CD4-positive, alpha-beta memory T cell (primary cell): ENCODE measurements around the gene ZHX3. TPM values are rescaled to one million over a fixed set of nuclear protein-coding genes. Genes with fewer than 3 reads are reported as not detected.

Experiments
- CTCF ChIA-PET: fragments of 350-600 bp; sonication (Branson Sonifier 250); formaldehyde crosslinking; loops from one replicate; lab custom pipeline; 2021; ENCODE audit warnings: inconsistent platforms; ENCODE audit not compliant: partially characterized antibody; lab: Charles Lee
- POLR2A ChIA-PET: fragments of 350-600 bp; sonication (Branson Sonifier 250); formaldehyde crosslinking; loops from one replicate; lab custom pipeline; 2021; ENCODE audit not compliant: partially characterized antibody; lab: Charles Lee
- DNase-seq, 5 donors: peaks; one replicate each; pipeline versions ENCODE4 v3.0.0 to v3.0.0-alpha.2; 2020 to 2022; ENCODE audit warnings: mixed read lengths in 1 of 5
- H3K27ac ChIP-seq: one replicate; pipeline ENCODE4 v1.7.0; 2013; ENCODE audit warnings: low read depth, low read length
- H3K27me3 ChIP-seq: 2 replicates; pipeline ENCODE4 v1.7.0; 2013; ENCODE audit warnings: mild to moderate bottlenecking, low read length, moderate library complexity; ENCODE audit not compliant: insufficient read depth
- H3K36me3 ChIP-seq: 2 replicates; pipeline ENCODE4 v1.7.0; 2013; ENCODE audit warnings: mild to moderate bottlenecking, low read length, moderate library complexity; ENCODE audit not compliant: insufficient read depth
- H3K4me1 ChIP-seq: 2 replicates; pipeline ENCODE4 v1.7.0; 2013; ENCODE audit warnings: mild to moderate bottlenecking, low read length, moderate library complexity; ENCODE audit not compliant: insufficient read depth
- H3K4me3 ChIP-seq, 2 donors: one replicate each; pipeline ENCODE4 v1.7.0; 2013; ENCODE audit warnings: low read length in 2 of 2, mild to moderate bottlenecking in 1 of 2
- H3K9me3 ChIP-seq, 2 donors: one replicate each; pipeline ENCODE4 v1.7.0; 2013; ENCODE audit warnings: low read length in 2 of 2, control low read depth in 1 of 2; ENCODE audit not compliant: control insufficient read depth in 1 of 2
- H3K27ac Mint-ChIP-seq, 7 donors: one replicate each; pipeline ENCODE4 v1.8.0; 2020 to 2021; ENCODE audit warnings: mixed read lengths in 7 of 7, mild to moderate bottlenecking in 6 of 7, inconsistent platforms in 3 of 7, moderate library complexity in 3 of 7
- H3K27me3 Mint-ChIP-seq, 2 donors: one replicate each; pipeline ENCODE4 v1.8.0; 2020 to 2021; ENCODE audit warnings: mixed read lengths in 2 of 2
- H3K36me3 Mint-ChIP-seq, 2 donors: one replicate each; pipeline ENCODE4 v1.8.0; 2020 to 2021; ENCODE audit warnings: mixed read lengths in 2 of 2, inconsistent platforms in 1 of 2, mild to moderate bottlenecking in 1 of 2
- H3K4me1 Mint-ChIP-seq, 4 donors: one replicate each; pipeline ENCODE4 v1.8.0; 2020 to 2021; ENCODE audit warnings: mixed read lengths in 4 of 4, mild to moderate bottlenecking in 1 of 4
- H3K4me3 Mint-ChIP-seq, 8 donors: one replicate each; pipeline ENCODE4 v1.8.0; 2020 to 2021; ENCODE audit warnings: mixed read lengths in 8 of 8, mild to moderate bottlenecking in 7 of 8, moderate library complexity in 6 of 8, inconsistent platforms in 3 of 8
- H3K9me3 Mint-ChIP-seq, 8 donors: one replicate each; pipeline ENCODE4 v1.8.0; 2020 to 2021; ENCODE audit warnings: mixed read lengths in 8 of 8, mild to moderate bottlenecking in 5 of 8, inconsistent platforms in 3 of 8, moderate library complexity in 1 of 8
- intact Hi-C: fragments of 100-400 bp; cut with micrococcal nuclease; formaldehyde crosslinking; loops from one replicate; pipeline ENCODE4 v1.15.1; 2023
- polyA plus RNA-seq, 2 donors: library from polyadenylated mRNA; unstranded; fragments of 300-500 nt; fragmentation: Illumina TruSeq; gene quantifications; one replicate each; pipeline ENCODE4 v1.2.3, GENCODE V29; 2021
- total RNA-seq, 2 experiments: library from RNA; stranded (reverse); gene quantifications; one replicate each; pipeline ENCODE4 v1.2.3, GENCODE V29; 2021

ZHX3 gene
- total and polyA plus RNA-seq, 4 experiments from 2014 or later = 2.4 to 6.3 (median 5.5) TPM

DNA sequence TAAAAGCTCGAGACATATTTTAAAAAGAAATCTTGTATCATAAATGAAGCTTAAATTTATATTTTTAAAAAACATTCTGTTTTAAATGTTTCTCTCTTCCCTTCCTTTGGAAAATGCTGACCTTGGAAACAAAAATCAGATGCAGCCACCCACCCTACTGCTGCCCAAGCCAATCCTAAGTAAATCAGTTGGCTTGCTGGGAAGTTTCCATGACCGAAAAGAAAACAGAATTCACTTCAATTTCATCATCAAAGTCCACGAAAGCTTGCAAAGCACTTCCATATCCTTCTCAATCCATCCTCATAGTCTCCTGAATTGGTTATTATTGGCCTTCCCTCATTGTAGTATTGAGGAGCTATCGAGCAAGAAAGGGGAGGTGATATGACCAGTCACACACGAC lies 100.1 kb downstream of the ZHX3 start:
- Histone ChIP-seq H3K4me1 (no peaks in the 10 kb centered on the region), H3K27ac (no peak overlapping the region), H3K27me3 (no peaks in the 10 kb centered on the region), H3K4me3 (no peak overlapping the region), H3K9me3 (no peaks in the 10 kb centered on the region), H3K36me3 (no peaks in the 10 kb centered on the region)
- POLR2A ChIA-PET = no interaction called here
- intact Hi-C loops = no loop called here
- Mint-ChIP-seq H3K4me3 (no peak overlapping the region), H3K27ac (no peak overlapping the region), H3K36me3 (no peaks in the 10 kb centered on the region), H3K27me3 (no peaks in the 10 kb centered on the region), H3K4me1 (peaks cover 0 to 1% (median 0%) of the 10 kb centered on the region in 4 donors), H3K9me3 (no peaks in the 10 kb centered on the region)
- no peak for DNase-seq
- CTCF ChIA-PET = interaction anchor here (1.5 to 3.5 kb wide), 3 partner anchors 15 to 82 kb away, joined by 3 to 15 read pairs (median 8); no protein-coding TSS in a partner anchor

DNA sequence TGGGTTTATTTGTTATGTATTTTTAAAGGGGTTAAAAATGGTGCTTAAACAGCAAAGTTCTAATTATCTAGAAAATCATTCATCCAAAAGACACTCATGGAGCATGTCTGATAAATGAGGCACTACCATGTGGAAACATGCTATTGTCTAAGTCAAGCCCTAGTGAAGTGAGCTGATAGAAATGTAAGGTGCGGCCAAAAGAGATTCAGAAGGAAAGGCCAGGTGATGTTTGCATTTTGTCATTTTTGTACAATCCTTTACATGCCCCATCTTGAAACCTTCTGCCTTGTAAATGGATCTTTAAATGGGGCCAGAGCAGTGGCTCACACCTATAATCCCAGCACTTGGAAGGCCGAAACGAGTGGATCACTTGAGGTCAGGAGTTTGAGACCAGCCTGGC lies 102.9 kb downstream of the ZHX3 start:
- no peak overlapping the region for H3K4me3 ChIP-seq
- no peaks in the 10 kb centered on the region for H3K9me3 Mint-ChIP-seq
- ChIA-PET CTCF (no interaction called here), POLR2A (no interaction called here)
- DNase-seq = no peak
- no peaks in the 10 kb centered on the region for H3K36me3 Mint-ChIP-seq
- H3K27ac ChIP-seq = no peak overlapping the region
- H3K27me3 Mint-ChIP-seq = no peaks in the 10 kb centered on the region
- H3K36me3 ChIP-seq = no peaks in the 10 kb centered on the region
- intact Hi-C loops = no loop called here
- no peaks in the 10 kb centered on the region for H3K4me1 ChIP-seq
- H3K27ac Mint-ChIP-seq = no peak overlapping the region
- H3K4me1 Mint-ChIP-seq = peaks cover 0 to 4% (median 4%) of the 10 kb centered on the region in 4 donors
- H3K9me3 ChIP-seq = no peaks in the 10 kb centered on the region
- H3K27me3 ChIP-seq = no peaks in the 10 kb centered on the region
- no peak overlapping the region for H3K4me3 Mint-ChIP-seq

DNA sequence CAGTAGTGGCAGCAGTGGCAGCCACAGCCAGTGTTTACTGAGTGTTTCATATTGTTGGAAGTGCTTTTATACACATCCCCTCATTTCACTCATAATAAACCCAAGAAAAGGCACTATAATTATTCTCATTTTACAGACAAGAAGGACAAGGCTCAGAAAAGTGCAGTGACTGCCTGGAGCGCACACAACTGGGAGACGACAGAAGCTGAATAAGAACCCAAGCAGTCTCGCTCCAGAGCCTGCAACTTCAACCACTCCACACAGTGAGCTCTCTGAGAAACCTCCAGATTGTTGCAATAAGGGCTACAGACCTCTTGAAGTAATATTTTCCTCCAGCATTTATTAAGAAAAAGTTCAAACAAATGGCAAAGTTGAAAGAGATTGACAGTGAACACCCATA lies 103.3 kb downstream of the ZHX3 start:
- Mint-ChIP-seq H3K4me1 (peaks cover 0 to 4% (median 4%) of the 10 kb centered on the region in 4 donors), H3K4me3 (no peak overlapping the region), H3K27ac (no peak overlapping the region), H3K27me3 (no peaks in the 10 kb centered on the region), H3K9me3 (no peaks in the 10 kb centered on the region), H3K36me3 (no peaks in the 10 kb centered on the region)
- Histone ChIP-seq H3K36me3 (no peaks in the 10 kb centered on the region), H3K9me3 (no peaks in the 10 kb centered on the region), H3K27me3 (no peaks in the 10 kb centered on the region), H3K27ac (no peak overlapping the region), H3K4me1 (no peaks in the 10 kb centered on the region), H3K4me3 (no peak overlapping the region)
- ChIA-PET CTCF (no interaction called here), POLR2A (no interaction called here)
- intact Hi-C loops = no loop called here
- DNase-seq = no peak

DNA sequence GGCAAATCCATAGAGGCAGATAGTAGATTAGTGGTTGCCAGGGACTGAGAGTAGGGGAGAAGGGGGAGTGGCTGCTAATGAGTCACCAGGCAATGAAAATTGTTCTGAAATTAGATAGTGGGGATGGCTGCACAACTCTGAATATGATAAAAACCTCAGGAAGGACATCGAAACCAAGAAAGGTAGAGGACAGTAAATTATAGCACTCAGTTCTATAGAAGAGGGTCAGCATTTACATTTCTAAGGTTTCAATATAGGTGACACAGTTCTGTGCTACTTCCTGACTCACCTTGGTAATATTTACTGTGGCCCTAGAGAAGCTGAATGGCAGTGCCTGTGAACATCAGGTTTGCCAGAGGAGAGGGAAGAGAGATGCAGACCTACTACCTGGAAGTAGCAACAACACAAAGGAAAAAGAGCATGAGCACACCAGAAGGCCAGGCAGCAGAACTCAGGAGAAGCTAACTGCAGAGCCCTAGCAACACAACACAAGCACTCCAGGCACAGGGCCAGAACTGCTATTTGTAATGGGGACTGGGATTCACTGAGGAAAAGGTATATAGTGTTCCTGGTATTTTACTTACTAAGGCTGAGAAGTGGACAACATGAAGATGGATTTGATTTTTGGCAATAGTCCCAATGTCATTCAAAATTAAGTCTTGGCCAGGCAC lies 104.2 kb downstream of the ZHX3 start:
- ChIA-PET CTCF (no interaction called here), POLR2A (no interaction called here)
- Mint-ChIP-seq H3K27ac (peak overlapping the region in 4 of 7 donors; percentile 0 to 67 (median 12)), H3K27me3 (no peaks in the 10 kb centered on the region), H3K4me1 (peaks cover 0 to 4% (median 4%) of the 10 kb centered on the region in 4 donors), H3K9me3 (no peaks in the 10 kb centered on the region), H3K4me3 (no peak overlapping the region), H3K36me3 (no peaks in the 10 kb centered on the region)
- H3K4me3 ChIP-seq = no peak overlapping the region
- H3K36me3 ChIP-seq = no peaks in the 10 kb centered on the region
- H3K27me3 ChIP-seq = no peaks in the 10 kb centered on the region
- no peaks in the 10 kb centered on the region for H3K4me1 ChIP-seq
- no peak overlapping the region for H3K27ac ChIP-seq
- no peak for DNase-seq
- H3K9me3 ChIP-seq = no peaks in the 10 kb centered on the region
- intact Hi-C loops = no loop called here

DNA sequence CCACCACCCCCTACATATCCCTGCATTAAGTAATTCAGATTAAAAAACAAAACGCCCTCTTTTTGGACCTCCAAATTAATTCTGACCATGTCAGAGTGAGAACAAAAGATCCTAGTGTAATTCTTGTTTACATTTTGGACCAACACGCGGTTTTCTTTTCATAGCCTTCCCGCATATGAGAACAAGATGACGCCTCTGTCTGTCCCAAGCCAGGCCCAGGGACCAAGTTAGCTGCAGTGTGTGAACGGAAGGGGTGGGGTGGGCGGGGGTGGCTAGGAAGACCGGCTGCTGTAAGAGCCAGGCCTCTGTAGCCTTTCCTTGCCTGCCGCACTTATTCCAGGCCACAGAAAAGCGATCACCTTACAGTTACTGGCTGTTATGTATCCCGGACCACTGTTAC lies 112.2 kb downstream of the ZHX3 start:
- Histone ChIP-seq H3K27ac (no peak overlapping the region), H3K9me3 (no peaks in the 10 kb centered on the region), H3K36me3 (no peaks in the 10 kb centered on the region), H3K27me3 (no peaks in the 10 kb centered on the region), H3K4me1 (no peaks in the 10 kb centered on the region), H3K4me3 (no peak overlapping the region)
- ChIA-PET POLR2A (no interaction called here), CTCF (no interaction called here)
- Mint-ChIP-seq H3K27me3 (peaks cover 0 to 3% of the 10 kb centered on the region in 2 donors), H3K9me3 (peaks cover 0 to 4% (median 0%) of the 10 kb centered on the region in 8 donors), H3K27ac (no peak overlapping the region), H3K36me3 (peaks cover 1 to 33% of the 10 kb centered on the region in 2 donors), H3K4me3 (no peak overlapping the region), H3K4me1 (no peaks in the 10 kb centered on the region)
- intact Hi-C loops = no loop called here
- DNase-seq = no peak

DNA sequence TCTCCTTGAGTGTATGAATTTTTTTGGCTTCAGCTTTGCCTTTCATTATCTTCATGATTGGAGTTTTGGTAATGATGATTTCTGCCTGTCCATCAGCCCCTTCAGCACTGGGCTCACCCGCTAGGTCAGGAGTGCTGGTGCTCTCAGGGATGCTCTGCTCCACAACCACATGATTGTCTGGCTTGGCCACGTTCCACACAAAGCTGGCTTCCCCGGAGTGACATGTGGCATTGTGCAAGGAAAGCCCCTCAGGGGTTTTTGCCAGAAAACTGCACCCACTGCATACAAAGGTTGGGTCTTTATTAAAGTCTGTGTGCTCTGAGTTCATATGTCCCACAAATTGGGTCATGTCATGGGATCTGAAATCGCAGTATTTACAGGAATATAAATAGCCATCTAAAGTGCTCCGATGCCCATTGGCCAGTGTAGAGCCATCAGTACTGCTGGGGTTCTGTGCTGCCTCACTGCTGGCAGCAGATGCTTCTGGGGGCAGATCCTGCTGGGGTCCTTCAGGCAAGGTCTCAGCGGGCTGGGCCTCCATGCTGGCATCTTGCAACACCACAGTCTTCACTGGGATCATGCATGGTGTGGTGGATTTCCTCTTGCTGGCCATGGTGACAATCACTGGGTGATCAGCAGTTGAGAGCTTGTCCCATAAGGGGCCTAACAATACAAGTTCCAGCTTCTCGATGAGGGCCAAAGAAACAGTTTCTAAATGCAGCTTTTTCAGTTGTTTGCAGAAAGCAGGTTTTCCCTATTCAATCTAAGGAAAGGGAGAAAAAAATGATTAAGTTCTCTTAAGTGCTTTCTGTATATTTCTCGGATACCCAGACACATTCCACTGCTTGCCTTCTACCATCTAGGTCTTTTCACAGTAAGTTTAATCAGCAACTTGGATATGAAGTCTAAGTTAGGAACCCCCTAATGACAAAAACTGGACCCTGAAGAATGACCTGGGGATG lies 112.9 kb downstream of the ZHX3 start:
- Mint-ChIP-seq H3K4me3 (no peak overlapping the region), H3K9me3 (peaks cover 0 to 9% (median 2%) of the 10 kb centered on the region in 8 donors), H3K36me3 (peaks cover 6 to 37% of the 10 kb centered on the region in 2 donors), H3K27me3 (peaks cover 0 to 3% of the 10 kb centered on the region in 2 donors), H3K4me1 (no peaks in the 10 kb centered on the region), H3K27ac (peak overlapping the region in 2 of 7 donors; percentile 29 to 46)
- no peaks in the 10 kb centered on the region for H3K9me3 ChIP-seq
- H3K27me3 ChIP-seq = no peaks in the 10 kb centered on the region
- H3K4me1 ChIP-seq = no peaks in the 10 kb centered on the region
- no peaks in the 10 kb centered on the region for H3K36me3 ChIP-seq
- no peak for DNase-seq
- no peak overlapping the region for H3K27ac ChIP-seq
- ChIA-PET CTCF (interaction anchor here (1.4 kb wide), 1 partner anchor 32 kb away, joined by 4 read pairs; no protein-coding TSS in a partner anchor), POLR2A (no interaction called here)
- intact Hi-C loops = no loop called here
- H3K4me3 ChIP-seq = no peak overlapping the region

DNA sequence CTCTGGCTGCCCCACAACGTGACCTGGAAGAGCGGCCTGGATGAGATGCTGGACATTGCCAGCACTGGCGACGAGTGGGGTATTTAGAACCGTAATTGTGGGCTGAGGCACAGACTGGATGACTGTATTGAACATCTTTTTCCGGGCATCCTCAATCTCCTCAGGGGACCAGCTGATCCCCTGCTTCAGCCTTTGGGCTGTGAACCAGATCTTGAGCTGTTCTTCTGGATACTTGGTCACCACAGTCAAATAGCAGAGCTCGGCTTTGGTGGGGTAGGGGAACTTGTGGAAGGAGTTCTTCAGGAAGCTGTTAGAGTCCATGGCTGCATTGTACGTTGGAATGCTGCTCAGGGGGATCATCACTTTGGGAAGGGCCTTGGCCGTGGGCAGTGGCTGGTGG lies 113.9 kb downstream of the ZHX3 start:
- H3K4me1 ChIP-seq = no peaks in the 10 kb centered on the region
- CTCF ChIA-PET = interaction anchor here (1.4 kb wide), 1 partner anchor 31 kb away, joined by 4 read pairs; no protein-coding TSS in a partner anchor
- peaks cover 0 to 14% (median 9%) of the 10 kb centered on the region in 8 donors for H3K9me3 Mint-ChIP-seq
- H3K4me3 Mint-ChIP-seq = no peak overlapping the region
- no peak overlapping the region for H3K27ac Mint-ChIP-seq
- peaks cover 11 to 44% of the 10 kb centered on the region in 2 donors for H3K36me3 Mint-ChIP-seq
- H3K27me3 Mint-ChIP-seq = peaks cover 0 to 3% of the 10 kb centered on the region in 2 donors
- no peaks in the 10 kb centered on the region for H3K9me3 ChIP-seq
- no peaks in the 10 kb centered on the region for H3K27me3 ChIP-seq
- POLR2A ChIA-PET = no interaction called here
- DNase-seq = no peak
- intact Hi-C loops = no loop called here
- H3K4me1 Mint-ChIP-seq = no peaks in the 10 kb centered on the region
- H3K4me3 ChIP-seq = no peak overlapping the region
- no peak overlapping the region for H3K27ac ChIP-seq
- no peaks in the 10 kb centered on the region for H3K36me3 ChIP-seq
